SK-N-SH treated with all-trans-retinoic acid at 6 μM for 48 hours (cell line): ENCODE measurements around the gene AGAP1.
A peak's percentile ranks its signal among the peaks of the same experiment; 100 is the strongest.

Experiments used
- ATAC-seq: fragments of 200-7000 bp; cut with Tn5 transposase; 3 replicates; pipeline ENCODE4 v1.9.1; 2020; ENCODE audit warnings: mild to moderate bottlenecking, moderate library complexity
- ARNTL ChIP-seq: fragments of 450-650 bp; formaldehyde crosslinking; IDR thresholded peaks from 2 replicates; pipeline ENCODE4 v1.5.0; 2020; ENCODE audit warnings: low read depth, mild to moderate bottlenecking, moderate library complexity, borderline replicate concordance
- BACH2 ChIP-seq: fragments of 250-450 bp; sonication (Bioruptor Pico); IDR thresholded peaks from 2 replicates; pipeline ENCODE4 v1.9.0; 2021; ENCODE audit warnings: mild to moderate bottlenecking, borderline replicate concordance
- CREB5 ChIP-seq: fragments of 250-450 bp; sonication (Bioruptor Pico); IDR thresholded peaks from 2 replicates; pipeline ENCODE4 v1.5.1; 2020; ENCODE audit warnings: low read depth, mild to moderate bottlenecking, moderate library complexity
- CSDC2 ChIP-seq: fragments of 250-450 bp; sonication (Bioruptor Pico); IDR thresholded peaks from 2 replicates; pipeline ENCODE4 v1.5.0; 2020; ENCODE audit warnings: mild to moderate bottlenecking, moderate library complexity
- CSRNP3 ChIP-seq: fragments of 250-450 bp; sonication (Bioruptor Pico); IDR thresholded peaks from 2 replicates; pipeline ENCODE4 v1.5.1; 2021; ENCODE audit warnings: mild to moderate bottlenecking, moderate library complexity
- ESRRG ChIP-seq: fragments of 250-450 bp; sonication (Bioruptor Pico); IDR thresholded peaks from 2 replicates; pipeline ENCODE4 v1.6.1; 2021; ENCODE audit warnings: mild to moderate bottlenecking
- GLIS3 ChIP-seq: fragments of 250-450 bp; sonication (Bioruptor Pico); IDR thresholded peaks from 2 replicates; pipeline ENCODE4 v1.5.0; 2020; ENCODE audit warnings: mild to moderate bottlenecking, moderate library complexity
- ISL1 ChIP-seq: fragments of 250-450 bp; sonication (Bioruptor Pico); IDR thresholded peaks from 2 replicates; pipeline ENCODE4 v2.1.2; 2022; ENCODE audit warnings: mild to moderate bottlenecking, moderate library complexity
- OSR1 ChIP-seq: fragments of 250-450 bp; sonication (Bioruptor Pico); IDR thresholded peaks from 2 replicates; pipeline ENCODE4 v1.8.0; 2022; ENCODE audit warnings: moderate library complexity, mild to moderate bottlenecking, inconsistent platforms
- PATZ1 ChIP-seq: fragments of 250-450 bp; sonication (Bioruptor Pico); IDR thresholded peaks from 2 replicates; pipeline ENCODE4 v1.8.0; 2020; ENCODE audit warnings: mild to moderate bottlenecking, moderate library complexity, borderline replicate concordance
- PPARA ChIP-seq: fragments of 250-450 bp; sonication (Bioruptor Pico); IDR thresholded peaks from 2 replicates; pipeline ENCODE4 v1.5.0; 2020; ENCODE audit warnings: mild to moderate bottlenecking, borderline replicate concordance
- RARB ChIP-seq: fragments of 250-450 bp; sonication (Bioruptor Pico); IDR thresholded peaks from 2 replicates; pipeline ENCODE4 v1.8.0; 2021; ENCODE audit warnings: mild to moderate bottlenecking, moderate library complexity
- TOX ChIP-seq: fragments of 250-450 bp; sonication (Bioruptor Pico); IDR thresholded peaks from 2 replicates; pipeline ENCODE4 v1.8.0; 2021; ENCODE audit warnings: mild to moderate bottlenecking, moderate library complexity, borderline replicate concordance
- TSHZ2 ChIP-seq: fragments of 250-450 bp; sonication (Bioruptor Pico); IDR thresholded peaks from 2 replicates; pipeline ENCODE4 v1.5.0; 2020; ENCODE audit warnings: mild to moderate bottlenecking, moderate library complexity
- ZC3H10 ChIP-seq: fragments of 250-450 bp; sonication (Bioruptor Pico); IDR thresholded peaks from 2 replicates; pipeline ENCODE4 v1.5.1; 2021; ENCODE audit warnings: mild to moderate bottlenecking, moderate library complexity
- ZFP3 ChIP-seq: fragments of 250-450 bp; sonication (Bioruptor Pico); IDR thresholded peaks from 2 replicates; pipeline ENCODE4 v1.5.0; 2020; ENCODE audit warnings: mild to moderate bottlenecking, moderate library complexity
- ZNF565 ChIP-seq: fragments of 450-650 bp; formaldehyde crosslinking; conservative IDR thresholded peaks from 2 replicates; pipeline ENCODE4 v1.5.0; 2020; ENCODE audit warnings: low read depth, mild to moderate bottlenecking, moderate library complexity
- ZNF70 ChIP-seq: fragments of 450-650 bp; formaldehyde crosslinking; IDR thresholded peaks from 2 replicates; pipeline ENCODE4 v1.5.0; 2020; ENCODE audit warnings: mild to moderate bottlenecking, moderate library complexity
- ZNF8 ChIP-seq: fragments of 450-650 bp; formaldehyde crosslinking; IDR thresholded peaks from 2 replicates; pipeline ENCODE4 v1.5.0; 2020; ENCODE audit warnings: mild to moderate bottlenecking, moderate library complexity

Gene AGAP1

GRCh38 chr2:235674812-235675211 lies 181.0 kb downstream of the AGAP1 start:
- TF ChIP-seq TSHZ2 (CRISPR knock-in tag) = no peak
- TF ChIP-seq ZNF70 (CRISPR knock-in tag) = no peak
- no peak for TF ChIP-seq ESRRG (CRISPR knock-in tag)
- no peak for TF ChIP-seq OSR1 (CRISPR knock-in tag)
- TF ChIP-seq GLIS3 (CRISPR knock-in tag) = no peak
- no peak for TF ChIP-seq ZNF8 (CRISPR knock-in tag)
- TF ChIP-seq ARNTL (CRISPR knock-in tag) = no peak
- no peak for TF ChIP-seq BACH2 (CRISPR knock-in tag)
- no peak for TF ChIP-seq RARB (CRISPR knock-in tag)

GRCh38 chr2:235675678-235676535 lies 182.1 kb downstream of the AGAP1 start:
- peak; percentile 53 for ATAC-seq
- no peak for TF ChIP-seq TSHZ2 (CRISPR knock-in tag)
- no peak for TF ChIP-seq TOX
- TF ChIP-seq ARNTL (CRISPR knock-in tag) = no peak
- TF ChIP-seq ZFP3 (CRISPR knock-in tag) = peak; percentile 90
- no peak for TF ChIP-seq BACH2 (CRISPR knock-in tag)
- TF ChIP-seq CREB5 (CRISPR knock-in tag) = no peak

More at GRCh38 chr2:235674812-235675211, 181.0 kb downstream of the AGAP1 start:
- no peak for ATAC-seq

GRCh38 chr2:235676536-235676799 lies 182.6 kb downstream of the AGAP1 start:
- TF ChIP-seq ZNF8 (CRISPR knock-in tag) (no peak), ARNTL (CRISPR knock-in tag) (no peak), PPARA (CRISPR knock-in tag) (no peak), ISL1 (CRISPR knock-in tag) (no peak), CSDC2 (CRISPR knock-in tag) (no peak), ZNF565 (CRISPR knock-in tag) (no peak), TOX (no peak), ESRRG (CRISPR knock-in tag) (no peak), CREB5 (CRISPR knock-in tag) (no peak), ZC3H10 (CRISPR knock-in tag) (no peak), PATZ1 (no peak), OSR1 (CRISPR knock-in tag) (no peak), ZFP3 (CRISPR knock-in tag) (no peak), RARB (CRISPR knock-in tag) (no peak), CSRNP3 (CRISPR knock-in tag) (no peak), TSHZ2 (CRISPR knock-in tag) (no peak)
- no peak for ATAC-seq
